Measurements from ENCODE around the gene ADISSP. TPM values are rescaled to one million over a fixed set of nuclear protein-coding genes. Genes with fewer than 3 reads are reported as not detected.

The ADISSP gene
- total and polyA plus RNA-seq, 2 donors (not counting 3 experiments of a cell fraction or from before 2014, with no cell fraction given), result 55.0 to 67.5 TPM

GRCh38 chr20:3800256-3800877 lies 32.8 kb upstream of the ADISSP start:
- Histone ChIP-seq H3K79me2 (ENCODE audit: control insufficient read depth, insufficient read depth, low read length) (peaks cover 25% of the 10 kb centered on the region), H3K4me2 (ENCODE audit: insufficient read depth, low read length) (no peak overlapping the region), H3K9me1 (replicated peaks; ENCODE audit: control insufficient read depth, extremely low read depth, insufficient read depth, low read length) (no peaks in the 10 kb centered on the region), H3K27ac (ENCODE audit: insufficient read depth, low read depth, low read length) (no peak overlapping the region), H3K36me3 (ENCODE audit: control insufficient read depth in 2 of 2, extremely low read depth in 1 of 2, insufficient read depth in 2 of 2, low read length in 2 of 2) (peaks cover 0 to 26% of the 10 kb centered on the region in 2 experiments), H3K9ac (replicated peaks; ENCODE audit: extremely low read depth, insufficient read depth, low read length) (no peak overlapping the region), H3K27me3 (ENCODE audit: control insufficient read depth in 2 of 2, insufficient read depth in 2 of 2, low read length in 2 of 2) (no peaks in the 10 kb centered on the region), H4K20me1 (replicated peaks; ENCODE audit: control insufficient read depth, extremely low read depth, insufficient read depth, low read length) (no peaks in the 10 kb centered on the region), H3K4me3 (replicated peaks in 1 of 3; ENCODE audit: insufficient read depth in 1 of 3, low read depth in 1 of 3, low read length in 3 of 3) (no peak overlapping the region), H3K4me1 (ENCODE audit: control insufficient read depth, extremely low read depth, insufficient read depth, low read length) (peaks cover 18% of the 10 kb centered on the region), H2AFZ (ENCODE audit: low read depth, low read length) (no peak overlapping the region), H3K9me3 (replicated peaks; ENCODE audit: control insufficient read depth, insufficient read depth, low read length) (no peaks in the 10 kb centered on the region)
- ChIA-PET POLR2A (no interaction called here), CTCF (interaction anchor here (0.8 to 1.9 kb wide), 4 partner anchors 16 to 20 kb away, joined by 3 to 6 read pairs (median 4); partner anchors contain the start of gene AP5S1)
- TF ChIP-seq POLR2A (IDR thresholded peaks at IDR 0.05; ENCODE audit: low read depth, low read length), result no peak
- TF ChIP-seq FOS (IDR thresholded peaks at IDR 0.05; ENCODE audit: borderline replicate concordance, insufficient read depth, low read length), result no peak
- no peak for TF ChIP-seq CTCF (IDR thresholded peaks at IDR 0.05; ENCODE audit: extremely low read depth in 1 of 2, insufficient read depth in 1 of 2, low read depth in 1 of 2, low read length in 2 of 2)
- no peak for TF ChIP-seq MAX (IDR thresholded peaks at IDR 0.05; ENCODE audit: insufficient read depth, insufficient read length)
- TF ChIP-seq POLR2AphosphoS5 (IDR thresholded peaks at IDR 0.05; ENCODE audit: insufficient read depth, low read depth, low read length), result no peak
- no peak for TF ChIP-seq GATA2 (IDR thresholded peaks at IDR 0.05; ENCODE audit: insufficient read depth, insufficient read length, low read depth, low read length)
- intact Hi-C loops (cut with micrococcal nuclease) (no loop called here), dilution Hi-C loops (cut with MboI; ENCODE audit: extremely low pct_ligation_motif_present, low sequenced_read_pairs) (no loop called here)
- DNase-seq (ENCODE audit: low read depth, low spot score), result no peak
- FAIRE-seq, result no peak
- no TSS peak for BruUV-seq (replicated peaks)

Measured in endothelial cell of umbilical vein (primary cell).